Activated CD4-positive, alpha-beta T cell treated with anti-CD3 and anti-CD28 coated beads, Interleukin-2, amount 10 ng/mL, durations not matched to agents 24 days and 14 days (primary cell): ENCODE results near the gene SLX4IP. TPM values are rescaled to one million over a fixed set of nuclear protein-coding genes. Genes with fewer than 3 reads are reported as not detected.
"Not testable (repeated sequence)": the region's sequence is repeated elsewhere in the genome, so short reads cannot be mapped to it uniquely, and the experiment has no call there.

Experiments
- DNase-seq: peaks from one replicate; pipeline ENCODE4 v3.0.0; 2022
- H3K27ac Mint-ChIP-seq: one replicate; pipeline ENCODE4 v1.8.0; 2022; ENCODE audit warnings: mild to moderate bottlenecking, mixed read lengths
- H3K27me3 Mint-ChIP-seq: one replicate; pipeline ENCODE4 v1.8.0; 2022; ENCODE audit warnings: mixed read lengths
- H3K36me3 Mint-ChIP-seq: one replicate; pipeline ENCODE4 v1.8.0; 2022; ENCODE audit warnings: low read depth, mild to moderate bottlenecking, mixed read lengths
- H3K4me1 Mint-ChIP-seq: one replicate; pipeline ENCODE4 v1.8.0; 2021; ENCODE audit warnings: mixed read lengths
- H3K4me3 Mint-ChIP-seq: one replicate; pipeline ENCODE4 v1.8.0; 2022; ENCODE audit warnings: mild to moderate bottlenecking, moderate library complexity, mixed read lengths
- H3K9me3 Mint-ChIP-seq: one replicate; pipeline ENCODE4 v1.8.0; 2021; ENCODE audit warnings: mixed read lengths
- intact Hi-C: fragments of 100-400 bp; cut with micrococcal nuclease; formaldehyde crosslinking; loops from one replicate; pipeline ENCODE4 v1.15.1; 2023
- total RNA-seq: library from RNA; stranded (reverse); gene quantifications from 2 replicates; pipeline ENCODE4 v1.2.3, GENCODE V29; 2022

SLX4IP gene
- total RNA-seq = 5.9 and 6.6 TPM in 2 replicates

DNA sequence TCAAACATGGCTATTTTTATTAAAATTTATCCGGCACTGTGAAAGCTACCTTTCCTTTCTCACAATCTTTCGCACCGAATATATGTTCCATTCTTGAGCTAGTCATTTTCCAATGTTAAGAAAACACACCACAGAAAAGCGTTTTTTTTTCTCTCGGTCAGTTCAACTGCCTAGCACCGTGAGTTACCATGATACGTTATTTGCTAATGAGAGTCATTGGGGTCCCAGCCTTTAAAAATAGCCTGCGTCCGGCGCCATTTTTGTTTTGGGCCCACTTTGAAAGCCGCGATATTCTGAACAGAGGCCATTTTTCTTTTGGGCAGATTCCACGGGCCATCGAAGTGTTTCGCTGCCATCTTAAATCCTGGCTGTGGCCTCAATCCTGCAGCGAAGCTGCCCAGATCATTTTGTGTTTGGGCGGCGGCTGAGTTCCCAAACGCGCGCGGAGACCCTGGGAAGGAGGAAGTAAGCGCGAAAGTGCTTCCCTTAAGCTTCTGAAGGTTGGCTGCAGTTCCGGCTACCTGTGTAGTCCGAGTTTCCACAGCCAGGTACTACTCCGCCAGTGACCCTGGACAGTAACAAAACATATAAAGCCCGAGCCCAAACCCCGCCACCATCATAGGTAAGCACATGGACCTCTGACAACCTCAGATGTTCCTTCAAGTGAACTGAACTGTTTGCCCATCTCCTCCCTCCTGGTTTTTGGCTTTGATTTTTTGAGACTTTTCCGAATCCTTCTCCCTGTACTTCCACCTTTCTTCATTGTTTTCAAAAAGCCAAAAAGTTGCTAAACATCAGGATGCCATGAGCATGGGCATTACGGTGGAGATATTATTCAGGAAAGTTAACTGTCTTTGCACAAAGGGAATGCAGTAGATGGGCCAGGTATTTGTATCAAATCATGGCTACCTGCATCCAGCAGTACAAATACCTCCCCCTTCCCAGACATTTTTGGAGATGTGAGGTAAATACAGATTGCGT lies at the start of gene SLX4IP:
SLX4IP (plus strand) TSS at position 474 of the 981 bp plus-strand sequence. CDS start 22,900 bp downstream, outside the sequence.
- Mint-ChIP-seq H3K9me3 (no peaks in the 10 kb centered on the region), H3K4me1 (peaks cover 35% of the 10 kb centered on the region), H3K36me3 (peaks cover 8% of the 10 kb centered on the region), H3K4me3 (peak within 1 kb of the TSS; percentile 92), H3K27ac (peak within 1 kb of the TSS; percentile 98), H3K27me3 (no peaks in the 10 kb centered on the region)
- DNase-seq = peak; percentile 95
- intact Hi-C loops = loop anchor here (1.0 to 2.0 kb wide), 8 partner anchors 12 to 238 kb away; partner anchors contain the start of genes JAG1 and SNAP25

DNA sequence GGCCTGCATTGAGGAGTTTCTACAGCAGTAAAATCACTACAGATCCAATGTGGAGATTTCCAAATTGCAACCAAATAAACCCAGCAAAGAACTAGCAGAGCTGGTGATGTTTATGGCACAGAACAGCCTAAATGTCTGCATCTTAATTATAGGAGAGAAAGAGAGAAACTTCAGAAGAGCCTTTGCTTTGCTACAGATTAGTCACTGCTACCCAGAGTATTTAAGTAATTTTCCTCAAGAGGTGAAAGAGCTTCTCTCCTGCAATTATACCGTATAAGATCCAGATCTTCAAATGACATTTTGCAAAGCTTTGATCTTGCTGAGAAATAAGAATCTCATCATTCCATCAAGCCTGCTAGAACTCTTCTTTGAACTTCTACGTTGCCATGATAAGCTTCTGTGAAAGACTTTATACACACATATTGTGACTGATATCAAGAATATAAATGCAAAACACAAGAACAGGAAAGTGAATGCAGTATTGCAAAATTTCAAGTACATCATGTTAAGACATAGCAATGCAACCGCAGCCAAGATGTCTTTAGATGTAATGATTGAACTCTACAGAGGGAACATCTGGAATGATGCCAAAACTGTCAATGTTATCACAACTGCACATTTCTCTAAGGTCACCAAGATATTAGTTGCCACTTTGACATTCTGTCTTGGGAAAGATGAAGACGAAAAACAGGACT lies 49.1 kb upstream of the SLX4IP start:
- Mint-ChIP-seq H3K9me3 (no peaks in the 10 kb centered on the region), H3K36me3 (no peaks in the 10 kb centered on the region), H3K27me3 (peaks cover 12% of the 10 kb centered on the region), H3K4me3 (no peak overlapping the region), H3K4me1 (no peaks in the 10 kb centered on the region), H3K27ac (no peak overlapping the region)
- no peak for DNase-seq
- intact Hi-C loops = no loop called here

GRCh38 chr20:10387686-10388085 lies 47.4 kb upstream of the SLX4IP start:
- no peak for DNase-seq
- Mint-ChIP-seq H3K27ac (no peak overlapping the region), H3K4me3 (no peak overlapping the region), H3K4me1 (no peaks in the 10 kb centered on the region), H3K36me3 (no peaks in the 10 kb centered on the region), H3K27me3 (peaks cover 12% of the 10 kb centered on the region), H3K9me3 (no peaks in the 10 kb centered on the region)
- intact Hi-C loops = no loop called here

GRCh38 chr20:10388597-10388996 lies 46.5 kb upstream of the SLX4IP start:
- Mint-ChIP-seq H3K27ac (no peak overlapping the region), H3K9me3 (no peaks in the 10 kb centered on the region), H3K4me3 (no peak overlapping the region), H3K4me1 (no peaks in the 10 kb centered on the region), H3K27me3 (peaks cover 7% of the 10 kb centered on the region), H3K36me3 (no peaks in the 10 kb centered on the region)
- intact Hi-C loops = no loop called here
- peak; percentile 26 for DNase-seq

GRCh38 chr20:10390709-10391108 lies 44.4 kb upstream of the SLX4IP start:
- no peak overlapping the region for H3K4me3 Mint-ChIP-seq
- H3K36me3 Mint-ChIP-seq = no peaks in the 10 kb centered on the region
- no peak overlapping the region for H3K27ac Mint-ChIP-seq
- no peaks in the 10 kb centered on the region for H3K4me1 Mint-ChIP-seq
- no peaks in the 10 kb centered on the region for H3K9me3 Mint-ChIP-seq
- no peak for DNase-seq
- peaks cover 7% of the 10 kb centered on the region for H3K27me3 Mint-ChIP-seq
- intact Hi-C loops = no loop called here

DNA sequence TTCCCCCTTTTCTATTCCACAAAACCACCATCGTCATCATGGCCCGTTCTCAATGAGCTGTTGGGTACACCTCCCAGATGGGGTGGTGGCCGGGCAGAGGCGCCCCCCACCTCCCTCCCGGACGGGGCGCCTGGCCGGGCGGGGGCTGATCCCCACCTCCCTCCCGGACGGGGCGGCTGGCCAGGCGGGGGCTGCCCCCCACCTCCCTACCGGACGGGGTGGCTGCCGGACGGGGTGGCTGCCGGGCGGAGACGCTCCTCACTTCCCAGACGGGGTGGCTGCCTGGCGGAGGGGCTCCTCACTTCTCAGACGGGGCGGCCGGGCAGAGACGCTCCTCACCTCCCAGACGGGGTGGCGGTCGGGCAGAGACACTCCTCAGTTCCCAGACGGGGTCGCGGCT lies 40.4 kb upstream of the SLX4IP start:
- intact Hi-C loops, H3K9me3 Mint-ChIP-seq, H3K27me3 Mint-ChIP-seq, H3K4me1 Mint-ChIP-seq, DNase-seq, H3K4me3 Mint-ChIP-seq, H3K27ac Mint-ChIP-seq, H3K36me3 Mint-ChIP-seq: not testable (repeated sequence)

- Mint-ChIP-seq H3K27ac (no peak overlapping the region), H3K4me3 (no peak overlapping the region), H3K36me3 (peaks cover under 1% of the 10 kb centered on the region), H3K27me3 (peaks cover 4% of the 10 kb centered on the region), H3K9me3 (no peaks in the 10 kb centered on the region), H3K4me1 (peaks cover 5% of the 10 kb centered on the region)
- no peak for DNase-seq
- intact Hi-C loops = no loop called here
Observed at GRCh38 chr20:10398834-10399369, 36.2 kb upstream of the SLX4IP start.

- intact Hi-C loops = no loop called here
- no peak overlapping the region for H3K4me3 Mint-ChIP-seq
- no peak for DNase-seq
- no peaks in the 10 kb centered on the region for H3K27me3 Mint-ChIP-seq
- no peaks in the 10 kb centered on the region for H3K9me3 Mint-ChIP-seq
- H3K27ac Mint-ChIP-seq = no peak overlapping the region
- H3K36me3 Mint-ChIP-seq = peaks cover 8% of the 10 kb centered on the region
- peaks cover 9% of the 10 kb centered on the region for H3K4me1 Mint-ChIP-seq
Observed at GRCh38 chr20:10402938-10403608, 32.0 kb upstream of the SLX4IP start.

GRCh38 chr20:10404023-10404628 lies 31.0 kb upstream of the SLX4IP start:
- Mint-ChIP-seq H3K4me3 (no peak overlapping the region), H3K27ac (no peak overlapping the region), H3K27me3 (no peaks in the 10 kb centered on the region), H3K9me3 (no peaks in the 10 kb centered on the region), H3K4me1 (peaks cover 9% of the 10 kb centered on the region), H3K36me3 (peaks cover 8% of the 10 kb centered on the region)
- intact Hi-C loops = no loop called here
- no peak for DNase-seq

- Mint-ChIP-seq H3K4me3 (no peak overlapping the region), H3K36me3 (peaks cover 8% of the 10 kb centered on the region), H3K27ac (no peak overlapping the region), H3K4me1 (peaks cover 9% of the 10 kb centered on the region), H3K9me3 (no peaks in the 10 kb centered on the region), H3K27me3 (no peaks in the 10 kb centered on the region)
- DNase-seq = no peak
- intact Hi-C loops = no loop called here
Observed at GRCh38 chr20:10404959-10405530, 30.1 kb upstream of the SLX4IP start.

DNA sequence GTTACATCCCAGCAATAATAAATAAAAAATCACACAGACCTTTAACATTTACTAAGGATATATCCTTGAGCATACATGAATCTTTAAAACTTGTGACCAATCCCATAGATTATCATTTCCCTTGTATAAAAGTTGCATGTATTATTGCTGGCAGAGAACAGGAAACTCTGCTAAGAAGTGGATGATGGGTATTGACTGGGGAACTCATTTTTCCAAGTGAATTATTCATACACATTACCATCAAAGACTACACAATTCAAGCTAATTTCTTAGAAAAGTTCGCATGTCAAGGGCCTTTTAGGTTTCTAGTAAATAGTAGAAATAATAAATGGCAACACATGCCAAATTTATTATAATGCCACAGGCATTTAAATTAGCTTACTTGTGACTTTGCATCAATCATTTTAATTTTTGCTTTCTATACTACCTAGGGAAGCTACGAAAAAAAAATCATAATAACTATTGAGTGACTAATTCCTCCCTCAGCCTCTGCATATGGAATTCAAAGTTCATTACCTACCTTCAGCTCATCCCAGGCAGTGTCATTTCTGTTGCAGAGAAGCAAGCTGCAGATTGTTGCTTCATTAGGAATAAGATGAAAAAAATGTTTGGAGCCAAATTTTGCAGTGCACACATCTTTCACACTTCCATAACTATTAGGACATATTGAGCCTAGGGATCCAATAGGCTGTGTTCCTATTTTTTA lies 26.8 kb upstream of the SLX4IP start:
- no peaks in the 10 kb centered on the region for H3K27me3 Mint-ChIP-seq
- H3K9me3 Mint-ChIP-seq = no peaks in the 10 kb centered on the region
- no peak overlapping the region for H3K27ac Mint-ChIP-seq
- H3K36me3 Mint-ChIP-seq = peaks cover 8% of the 10 kb centered on the region
- no peak overlapping the region for H3K4me3 Mint-ChIP-seq
- no peak for DNase-seq
- intact Hi-C loops = no loop called here
- H3K4me1 Mint-ChIP-seq = peaks cover 7% of the 10 kb centered on the region

- H3K4me3 Mint-ChIP-seq = no peak overlapping the region
- no peak overlapping the region for H3K27ac Mint-ChIP-seq
- no peak for DNase-seq
- no peaks in the 10 kb centered on the region for H3K27me3 Mint-ChIP-seq
- H3K36me3 Mint-ChIP-seq = peaks cover 3% of the 10 kb centered on the region
- H3K9me3 Mint-ChIP-seq = no peaks in the 10 kb centered on the region
- no peaks in the 10 kb centered on the region for H3K4me1 Mint-ChIP-seq
- intact Hi-C loops = no loop called here
Observed at GRCh38 chr20:10411673-10412072, 23.4 kb upstream of the SLX4IP start.
